HepG2 (cell line): Measurements from ENCODE around the gene RASD2. TPM values are rescaled to one million over a fixed set of nuclear protein-coding genes. Genes with fewer than 3 reads are reported as not detected.
A peak's percentile ranks its signal among the peaks of the same experiment; 100 is the strongest.

Source experiments
- BORCS8-MEF2B ChIP-seq: sonication (generic); formaldehyde crosslinking; IDR thresholded peaks from 2 replicates; pipeline ENCODE4 v1.8.0; 2022; ENCODE audit warnings: mild to moderate bottlenecking, missing genetic modification reagents
- CSRNP2 ChIP-seq: sonication (generic); formaldehyde crosslinking; conservative IDR thresholded peaks from 2 replicates; pipeline ENCODE4 v1.8.0; 2022; ENCODE audit warnings: low read depth, missing genetic modification reagents
- KLF9 ChIP-seq: IDR thresholded peaks from 2 replicates; pipeline ENCODE4 v1.6.1; 2016; ENCODE audit warnings: low read depth
- MTF2 ChIP-seq: sonication (generic); formaldehyde crosslinking; IDR thresholded peaks from 2 replicates; pipeline ENCODE4 v1.5.0; 2020; ENCODE audit warnings: missing genetic modification reagents, borderline replicate concordance
- PLRG1 ChIP-seq: fragments of 450-650 bp; conservative IDR thresholded peaks from 2 replicates; pipeline ENCODE4 v1.6.1; 2016
- SIX1 ChIP-seq: sonication (generic); formaldehyde crosslinking; IDR thresholded peaks from 2 replicates; pipeline ENCODE4 v1.4.0; 2020; ENCODE audit warnings: missing genetic modification reagents, borderline replicate concordance
- TARDBP ChIP-seq: sonication (generic); formaldehyde crosslinking; IDR thresholded peaks from 2 replicates; pipeline ENCODE4 v1.8.0; 2022; ENCODE audit warnings: mild to moderate bottlenecking, missing genetic modification reagents
- ZEB1 ChIP-seq: IDR thresholded peaks from 2 replicates; pipeline ENCODE4 v1.6.1; 2012; ENCODE audit warnings: mild to moderate bottlenecking, low read depth, inconsistent platforms; ENCODE audit not compliant: insufficient replicate concordance
- ZMYM2 ChIP-seq: sonication (generic); formaldehyde crosslinking; IDR thresholded peaks from 2 replicates; pipeline ENCODE4 v1.8.0; 2022; ENCODE audit warnings: mild to moderate bottlenecking, missing genetic modification reagents
- ZNF317 ChIP-seq: sonication (generic); formaldehyde crosslinking; IDR thresholded peaks from 2 replicates; pipeline ENCODE4 v1.5.0; 2020; ENCODE audit warnings: mild to moderate bottlenecking, missing genetic modification reagents
- ZNF619 ChIP-seq: sonication (generic); formaldehyde crosslinking; IDR thresholded peaks from 2 replicates; pipeline ENCODE4 v1.4.0; 2020; ENCODE audit warnings: mild to moderate bottlenecking, missing genetic modification reagents
- ZSCAN22 ChIP-seq: sonication (generic); formaldehyde crosslinking; IDR thresholded peaks from 2 replicates; pipeline ENCODE4 v1.4.0; 2020; ENCODE audit warnings: mild to moderate bottlenecking, missing genetic modification reagents
- polyA plus RNA-seq, 8 experiments: library from polyadenylated mRNA; depleted of rRNA in 3 of 8; stranded (reverse) in 7 of 8; unstranded in 1 of 8; fragments of >200 nt; fragmentation: Illumina TruSeq in 4 of 8; extraction: Trizol in 4 of 8; gene quantifications; 2 replicates each; pipeline versions ENCODE4 v1.2.1 to v1.2.3, GENCODE V29; 2011 to 2016; ENCODE audit warnings: low read depth in 4 of 8, missing spikeins in 1 of 8, mixed read lengths in 1 of 8; ENCODE audit not compliant: insufficient read depth in 1 of 8
- total RNA-seq, 5 experiments: library from RNA; depleted of rRNA; stranded (reverse); fragments of >200 nt; fragmentation: Illumina TruSeq; extraction: Trizol; gene quantifications; 2 replicates each; pipeline ENCODE4 v1.2.3, GENCODE V29; 2016; ENCODE audit warnings: low read depth in 1 of 5
- TF ChIP-seq, protein P1 (sequence below): sonication (generic); formaldehyde crosslinking; IDR thresholded peaks from 2 replicates; pipeline ENCODE4 v1.4.0; 2020; ENCODE audit warnings: missing genetic modification reagents
- TF ChIP-seq, protein P2 (sequence below): sonication (generic); formaldehyde crosslinking; IDR thresholded peaks from 2 replicates; pipeline ENCODE4 v1.9.0; 2021; ENCODE audit warnings: missing genetic modification reagents, borderline replicate concordance
- TF ChIP-seq, protein P3 (sequence below): sonication (generic); formaldehyde crosslinking; conservative IDR thresholded peaks from 2 replicates; pipeline ENCODE4 v1.5.0; 2020; ENCODE audit warnings: missing genetic modification reagents
- TF ChIP-seq, protein P4 (sequence below): sonication (generic); IDR thresholded peaks from 2 replicates; pipeline ENCODE4 v1.6.1; 2016; ENCODE audit warnings: low read depth, borderline replicate concordance
- TF ChIP-seq, protein P5 (sequence below): sonication (generic); formaldehyde crosslinking; IDR thresholded peaks from 2 replicates; pipeline ENCODE4 v1.4.0; 2020; ENCODE audit warnings: mild to moderate bottlenecking, missing genetic modification reagents
- TF ChIP-seq, protein P6 (sequence below): fragments of 450-650 bp; IDR thresholded peaks from 2 replicates; pipeline ENCODE4 v1.6.1; 2017; ENCODE audit warnings: mild to moderate bottlenecking

RASD2 gene
- total and polyA plus RNA-seq, 2 of the 13 experiments (the other 11 are each of a cell fraction or from before 2014, with no cell fraction given), result not detected

GRCh38 chr22:35506259-35506570 is 34.4 kb upstream of the RASD2 start (continued):
- no peak for TF ChIP-seq ZSCAN22 (CRISPR knock-in tag)
- TF ChIP-seq ZNF317 (CRISPR knock-in tag), result no peak
- no peak for TF ChIP-seq ZEB1
- TF ChIP-seq TARDBP (CRISPR knock-in tag), result 0 out of 2 replicates have a peak, but pooled peaks have one; percentile 23
- TF ChIP-seq, protein P1, sequence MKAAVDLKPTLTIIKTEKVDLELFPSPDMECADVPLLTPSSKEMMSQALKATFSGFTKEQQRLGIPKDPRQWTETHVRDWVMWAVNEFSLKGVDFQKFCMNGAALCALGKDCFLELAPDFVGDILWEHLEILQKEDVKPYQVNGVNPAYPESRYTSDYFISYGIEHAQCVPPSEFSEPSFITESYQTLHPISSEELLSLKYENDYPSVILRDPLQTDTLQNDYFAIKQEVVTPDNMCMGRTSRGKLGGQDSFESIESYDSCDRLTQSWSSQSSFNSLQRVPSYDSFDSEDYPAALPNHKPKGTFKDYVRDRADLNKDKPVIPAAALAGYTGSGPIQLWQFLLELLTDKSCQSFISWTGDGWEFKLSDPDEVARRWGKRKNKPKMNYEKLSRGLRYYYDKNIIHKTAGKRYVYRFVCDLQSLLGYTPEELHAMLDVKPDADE (CRISPR knock-in tag), result no peak
- TF ChIP-seq CSRNP2 (CRISPR knock-in tag), result no peak
- TF ChIP-seq, protein P2, sequence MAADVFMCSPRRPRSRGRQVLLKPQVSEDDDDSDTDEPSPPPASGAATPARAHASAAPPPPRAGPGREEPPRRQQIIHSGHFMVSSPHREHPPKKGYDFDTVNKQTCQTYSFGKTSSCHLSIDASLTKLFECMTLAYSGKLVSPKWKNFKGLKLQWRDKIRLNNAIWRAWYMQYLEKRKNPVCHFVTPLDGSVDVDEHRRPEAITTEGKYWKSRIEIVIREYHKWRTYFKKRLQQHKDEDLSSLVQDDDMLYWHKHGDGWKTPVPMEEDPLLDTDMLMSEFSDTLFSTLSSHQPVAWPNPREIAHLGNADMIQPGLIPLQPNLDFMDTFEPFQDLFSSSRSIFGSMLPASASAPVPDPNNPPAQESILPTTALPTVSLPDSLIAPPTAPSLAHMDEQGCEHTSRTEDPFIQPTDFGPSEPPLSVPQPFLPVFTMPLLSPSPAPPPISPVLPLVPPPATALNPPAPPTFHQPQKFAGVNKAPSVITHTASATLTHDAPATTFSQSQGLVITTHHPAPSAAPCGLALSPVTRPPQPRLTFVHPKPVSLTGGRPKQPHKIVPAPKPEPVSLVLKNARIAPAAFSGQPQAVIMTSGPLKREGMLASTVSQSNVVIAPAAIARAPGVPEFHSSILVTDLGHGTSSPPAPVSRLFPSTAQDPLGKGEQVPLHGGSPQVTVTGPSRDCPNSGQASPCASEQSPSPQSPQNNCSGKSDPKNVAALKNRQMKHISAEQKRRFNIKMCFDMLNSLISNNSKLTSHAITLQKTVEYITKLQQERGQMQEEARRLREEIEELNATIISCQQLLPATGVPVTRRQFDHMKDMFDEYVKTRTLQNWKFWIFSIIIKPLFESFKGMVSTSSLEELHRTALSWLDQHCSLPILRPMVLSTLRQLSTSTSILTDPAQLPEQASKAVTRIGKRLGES (CRISPR knock-in tag), result no peak
- no peak for TF ChIP-seq ZMYM2 (CRISPR knock-in tag)
- no peak for TF ChIP-seq KLF9 (CRISPR knock-in tag)
- TF ChIP-seq, protein P3, sequence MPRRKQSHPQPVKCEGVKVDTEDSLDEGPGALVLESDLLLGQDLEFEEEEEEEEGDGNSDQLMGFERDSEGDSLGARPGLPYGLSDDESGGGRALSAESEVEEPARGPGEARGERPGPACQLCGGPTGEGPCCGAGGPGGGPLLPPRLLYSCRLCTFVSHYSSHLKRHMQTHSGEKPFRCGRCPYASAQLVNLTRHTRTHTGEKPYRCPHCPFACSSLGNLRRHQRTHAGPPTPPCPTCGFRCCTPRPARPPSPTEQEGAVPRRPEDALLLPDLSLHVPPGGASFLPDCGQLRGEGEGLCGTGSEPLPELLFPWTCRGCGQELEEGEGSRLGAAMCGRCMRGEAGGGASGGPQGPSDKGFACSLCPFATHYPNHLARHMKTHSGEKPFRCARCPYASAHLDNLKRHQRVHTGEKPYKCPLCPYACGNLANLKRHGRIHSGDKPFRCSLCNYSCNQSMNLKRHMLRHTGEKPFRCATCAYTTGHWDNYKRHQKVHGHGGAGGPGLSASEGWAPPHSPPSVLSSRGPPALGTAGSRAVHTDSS (CRISPR knock-in tag), result no peak
- no peak for TF ChIP-seq BORCS8-MEF2B
- TF ChIP-seq, protein P4, sequence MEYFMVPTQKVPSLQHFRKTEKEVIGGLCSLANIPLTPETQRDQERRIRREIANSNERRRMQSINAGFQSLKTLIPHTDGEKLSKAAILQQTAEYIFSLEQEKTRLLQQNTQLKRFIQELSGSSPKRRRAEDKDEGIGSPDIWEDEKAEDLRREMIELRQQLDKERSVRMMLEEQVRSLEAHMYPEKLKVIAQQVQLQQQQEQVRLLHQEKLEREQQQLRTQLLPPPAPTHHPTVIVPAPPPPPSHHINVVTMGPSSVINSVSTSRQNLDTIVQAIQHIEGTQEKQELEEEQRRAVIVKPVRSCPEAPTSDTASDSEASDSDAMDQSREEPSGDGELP, result 0 out of 2 replicates have a peak, but pooled peaks have one; percentile 13
- no peak for TF ChIP-seq SIX1 (CRISPR knock-in tag)
- no peak for TF ChIP-seq PLRG1
- TF ChIP-seq, protein P5, sequence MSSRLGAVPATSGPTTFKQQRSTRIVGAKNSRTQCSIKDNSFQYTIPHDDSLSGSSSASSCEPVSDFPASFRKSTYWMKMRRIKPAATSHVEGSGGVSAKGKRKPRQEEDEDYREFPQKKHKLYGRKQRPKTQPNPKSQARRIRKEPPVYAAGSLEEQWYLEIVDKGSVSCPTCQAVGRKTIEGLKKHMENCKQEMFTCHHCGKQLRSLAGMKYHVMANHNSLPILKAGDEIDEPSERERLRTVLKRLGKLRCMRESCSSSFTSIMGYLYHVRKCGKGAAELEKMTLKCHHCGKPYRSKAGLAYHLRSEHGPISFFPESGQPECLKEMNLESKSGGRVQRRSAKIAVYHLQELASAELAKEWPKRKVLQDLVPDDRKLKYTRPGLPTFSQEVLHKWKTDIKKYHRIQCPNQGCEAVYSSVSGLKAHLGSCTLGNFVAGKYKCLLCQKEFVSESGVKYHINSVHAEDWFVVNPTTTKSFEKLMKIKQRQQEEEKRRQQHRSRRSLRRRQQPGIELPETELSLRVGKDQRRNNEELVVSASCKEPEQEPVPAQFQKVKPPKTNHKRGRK (CRISPR knock-in tag), result no peak
- no peak for TF ChIP-seq MTF2 (CRISPR knock-in tag)
- TF ChIP-seq ZNF619 (CRISPR knock-in tag), result no peak
- TF ChIP-seq, protein P6, sequence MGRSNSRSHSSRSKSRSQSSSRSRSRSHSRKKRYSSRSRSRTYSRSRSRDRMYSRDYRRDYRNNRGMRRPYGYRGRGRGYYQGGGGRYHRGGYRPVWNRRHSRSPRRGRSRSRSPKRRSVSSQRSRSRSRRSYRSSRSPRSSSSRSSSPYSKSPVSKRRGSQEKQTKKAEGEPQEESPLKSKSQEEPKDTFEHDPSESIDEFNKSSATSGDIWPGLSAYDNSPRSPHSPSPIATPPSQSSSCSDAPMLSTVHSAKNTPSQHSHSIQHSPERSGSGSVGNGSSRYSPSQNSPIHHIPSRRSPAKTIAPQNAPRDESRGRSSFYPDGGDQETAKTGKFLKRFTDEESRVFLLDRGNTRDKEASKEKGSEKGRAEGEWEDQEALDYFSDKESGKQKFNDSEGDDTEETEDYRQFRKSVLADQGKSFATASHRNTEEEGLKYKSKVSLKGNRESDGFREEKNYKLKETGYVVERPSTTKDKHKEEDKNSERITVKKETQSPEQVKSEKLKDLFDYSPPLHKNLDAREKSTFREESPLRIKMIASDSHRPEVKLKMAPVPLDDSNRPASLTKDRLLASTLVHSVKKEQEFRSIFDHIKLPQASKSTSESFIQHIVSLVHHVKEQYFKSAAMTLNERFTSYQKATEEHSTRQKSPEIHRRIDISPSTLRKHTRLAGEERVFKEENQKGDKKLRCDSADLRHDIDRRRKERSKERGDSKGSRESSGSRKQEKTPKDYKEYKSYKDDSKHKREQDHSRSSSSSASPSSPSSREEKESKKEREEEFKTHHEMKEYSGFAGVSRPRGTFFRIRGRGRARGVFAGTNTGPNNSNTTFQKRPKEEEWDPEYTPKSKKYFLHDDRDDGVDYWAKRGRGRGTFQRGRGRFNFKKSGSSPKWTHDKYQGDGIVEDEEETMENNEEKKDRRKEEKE, result no peak
